Breast epithelium (tissue), 3 donors: ENCODE measurements around the gene MSRB1.

Experiments used
- POLR2A ChIP-seq: fragments of 450-650 bp; IDR thresholded peaks from one replicate; pipeline ENCODE4 v1.6.1; 2016; ENCODE audit warnings: antibody characterized with exemption, mild to moderate bottlenecking, moderate library complexity
- POLR2AphosphoS5 ChIP-seq, 3 donors: sonication (generic); formaldehyde crosslinking; IDR thresholded peaks; one replicate each; pipeline ENCODE4 v1.6.1; 2017; ENCODE audit warnings: antibody characterized with exemption in 3 of 3
- TF ChIP-seq, protein P1 (sequence below), 3 donors: fragments of 450-650 bp; IDR thresholded peaks; one replicate each; pipeline ENCODE4 v1.5.1; 2016 to 2017; ENCODE audit warnings: antibody characterized with exemption in 3 of 3, mild to moderate bottlenecking in 3 of 3, moderate library complexity in 3 of 3

DNA sequence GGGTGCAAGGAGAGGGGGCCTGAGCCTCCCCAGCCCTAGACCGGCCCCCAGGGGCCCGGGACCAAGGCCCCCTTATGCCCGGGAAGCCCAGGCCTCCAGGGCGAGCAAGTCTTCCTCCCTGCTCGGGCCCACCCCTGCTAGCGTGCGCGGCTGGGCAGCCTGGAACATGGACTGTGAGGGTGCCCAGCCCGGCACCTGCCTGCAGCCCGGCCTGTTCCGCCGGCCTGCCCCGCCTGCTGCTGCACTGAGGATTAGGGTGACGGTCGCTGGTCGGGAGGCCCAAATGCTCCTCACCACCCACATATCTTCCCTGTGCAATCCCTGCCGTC is 30.8 kb downstream of the MSRB1 start:
- TF ChIP-seq POLR2A: no peak
- TF ChIP-seq, protein P1, sequence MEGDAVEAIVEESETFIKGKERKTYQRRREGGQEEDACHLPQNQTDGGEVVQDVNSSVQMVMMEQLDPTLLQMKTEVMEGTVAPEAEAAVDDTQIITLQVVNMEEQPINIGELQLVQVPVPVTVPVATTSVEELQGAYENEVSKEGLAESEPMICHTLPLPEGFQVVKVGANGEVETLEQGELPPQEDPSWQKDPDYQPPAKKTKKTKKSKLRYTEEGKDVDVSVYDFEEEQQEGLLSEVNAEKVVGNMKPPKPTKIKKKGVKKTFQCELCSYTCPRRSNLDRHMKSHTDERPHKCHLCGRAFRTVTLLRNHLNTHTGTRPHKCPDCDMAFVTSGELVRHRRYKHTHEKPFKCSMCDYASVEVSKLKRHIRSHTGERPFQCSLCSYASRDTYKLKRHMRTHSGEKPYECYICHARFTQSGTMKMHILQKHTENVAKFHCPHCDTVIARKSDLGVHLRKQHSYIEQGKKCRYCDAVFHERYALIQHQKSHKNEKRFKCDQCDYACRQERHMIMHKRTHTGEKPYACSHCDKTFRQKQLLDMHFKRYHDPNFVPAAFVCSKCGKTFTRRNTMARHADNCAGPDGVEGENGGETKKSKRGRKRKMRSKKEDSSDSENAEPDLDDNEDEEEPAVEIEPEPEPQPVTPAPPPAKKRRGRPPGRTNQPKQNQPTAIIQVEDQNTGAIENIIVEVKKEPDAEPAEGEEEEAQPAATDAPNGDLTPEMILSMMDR (IDR thresholded peaks at IDR 0.05): no peak
- TF ChIP-seq POLR2AphosphoS5 (IDR thresholded peaks at IDR 0.05): no peak
